Subcutaneous preadipocyte (primary cell): ENCODE data around the gene RAD51B. TPM values are rescaled to one million over a fixed set of nuclear protein-coding genes. Genes with fewer than 3 reads are reported as not detected.

Experiments used
- small RNA-seq: library from RNA; depleted of rRNA; stranded (forward); fragments of <200 nt; gene quantifications from one replicate; pipeline ENCODE3, GENCODE V24; 2012
- total RNA-seq: library from RNA; depleted of rRNA; stranded (reverse); fragments of >200 nt; gene quantifications from 2 replicates; pipeline ENCODE4 v1.2.3, GENCODE V29; 2012

Gene RAD51B
- 18.7 and 30.9 TPM in 2 replicates for total RNA-seq

GRCh38 chr14:67819563-67820421 lies at the start of gene RAD51B:
RAD51B (plus strand) TSS chr14:67819779.

GRCh38 chr14:67816326-67817002 lies 3.1 kb upstream of the RAD51B start, which contains the start of gene ZFYVE26:
ZFYVE26 (minus strand) TSS chr14:67816590; CDS start chr14:67815963, 627 bp downstream.

Small RNAs within 50 kb of the gene (small RNA-seq; reads per million reads assigned to genes)
- gene RN7SL108P: not detected
- gene RN7SL706P: not detected
- not detected for gene RNU6-921P

Other genes with a start within 250 kb of the RAD51B start
- gene PIGH, start 219.5 kb upstream of the RAD51B start, total RNA-seq: 14.7 and 18.4 TPM in 2 replicates
- 1.8 and 2.2 TPM in 2 replicates for gene ARG2, start 199.9 kb upstream of the RAD51B start, total RNA-seq
- gene VTI1B, start 145.1 kb upstream of the RAD51B start, total RNA-seq: 33.6 and 45.2 TPM in 2 replicates
- gene RDH11, start 124.0 kb upstream of the RAD51B start, total RNA-seq: 109 and 142 TPM in 2 replicates
- gene RDH12, start 117.9 kb upstream of the RAD51B start, total RNA-seq: not detected in 2 replicates
- 20.6 and 27.0 TPM in 2 replicates for gene ZFYVE26, start 3.2 kb upstream of the RAD51B start, total RNA-seq